ENCODE results near the gene HOXD4. TPM values are rescaled to one million over a fixed set of nuclear protein-coding genes. Genes with fewer than 3 reads are reported as not detected.
A peak's percentile ranks its signal among the peaks of the same experiment; 100 is the strongest.

Gene HOXD4
- total and polyA plus RNA-seq, 2 experiments from 2014 or later = 1.4 to 2.5 TPM

DNA sequence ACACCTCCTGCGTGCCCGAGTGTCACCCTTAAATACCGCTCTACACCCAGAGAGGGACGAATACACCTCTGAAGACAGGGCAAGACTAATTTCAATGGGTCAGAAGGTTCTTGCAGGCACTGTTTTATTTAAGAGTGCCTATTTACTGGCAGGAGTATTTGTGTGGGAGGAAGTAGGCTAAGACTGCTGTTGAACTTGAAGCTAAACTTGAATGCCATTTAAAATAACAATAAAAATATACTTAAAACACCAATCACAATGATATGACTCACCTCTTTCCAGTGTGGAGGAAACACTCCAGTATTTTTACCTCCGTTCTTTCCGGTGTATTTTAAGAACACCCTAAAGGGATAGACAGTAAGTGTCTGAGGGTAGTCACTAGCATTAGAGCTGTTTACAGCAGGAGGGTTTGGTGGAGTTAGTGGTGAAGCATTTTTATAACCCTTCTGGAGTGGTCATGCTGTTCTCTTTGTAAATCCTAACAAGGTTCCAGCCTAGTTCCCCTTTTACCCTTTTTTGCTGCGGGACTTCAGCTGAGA lies 27.5 kb downstream of the HOXD4 start:
- peak overlapping the region; percentile 94 for H3K4me3 ChIP-seq
- 53 to 54% methylated on average over 7 of the region's 7 CpGs for WGBS, 2 experiments (ENCODE audit: low coverage in 1 of 2, low lambda C conversion rate in 2 of 2, missing lambda C conversion rate in 2 of 2)
- DNase-seq = no peak
- no peaks in the 10 kb centered on the region for H3K79me2 ChIP-seq (ENCODE audit: insufficient read depth)
- peak overlapping the region; percentile 75 for H3K9ac ChIP-seq
- peak overlapping the region; percentile 94 for H3K4me2 ChIP-seq (ENCODE audit: unreplicated experiment)
- no peaks in the 10 kb centered on the region for H3K4me1 ChIP-seq (ENCODE audit: insufficient read depth)
- no peaks in the 10 kb centered on the region for H3K9me2 ChIP-seq (ENCODE audit: insufficient read depth)
- TF ChIP-seq EZH2phosphoT487 (IDR thresholded peaks at IDR 0.05; ENCODE audit: insufficient read depth, low read depth) (no peak), EZH2 (IDR thresholded peaks at IDR 0.05; ENCODE audit: insufficient read depth, poor library complexity, severe bottlenecking) (no peak)
- H3K36me3 ChIP-seq (ENCODE audit: low read depth) = no peaks in the 10 kb centered on the region
- no peak overlapping the region for H3K27ac ChIP-seq
- in situ Hi-C loops (cut with MboI) = no loop called here
- no peaks in the 10 kb centered on the region for H4K20me1 ChIP-seq (ENCODE audit: insufficient read depth)
- no peaks in the 10 kb centered on the region for H3K9me3 ChIP-seq (ENCODE audit: low read depth)
- H2AFZ ChIP-seq = peak overlapping the region; percentile 97
- H3K27me3 ChIP-seq (replicated peaks; ENCODE audit: insufficient read depth) = no peaks in the 10 kb centered on the region
- no peaks in the 10 kb centered on the region for H3F3A ChIP-seq (ENCODE audit: insufficient read depth)

DNA sequence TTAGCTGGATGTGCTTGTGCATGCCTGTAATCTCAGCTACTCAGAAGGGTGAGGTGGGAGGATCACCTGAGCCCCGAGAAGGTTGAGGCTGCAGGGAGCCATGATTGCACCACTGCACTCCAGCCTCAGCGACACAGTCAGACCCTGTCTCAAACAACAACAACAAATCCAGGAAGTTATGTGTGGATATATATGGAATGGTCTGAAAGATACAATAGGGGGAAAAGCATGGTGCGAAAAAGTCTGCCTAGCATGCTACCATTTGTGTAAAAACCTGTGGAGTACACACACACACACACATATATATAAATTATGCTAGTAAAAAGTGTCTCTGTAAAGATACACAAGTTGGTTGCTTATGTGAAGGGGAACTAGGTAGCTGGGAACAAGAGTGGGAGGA lies 30.2 kb downstream of the HOXD4 start:
- TF ChIP-seq EZH2 (IDR thresholded peaks at IDR 0.05; ENCODE audit: insufficient read depth, poor library complexity, severe bottlenecking) (no peak), EZH2phosphoT487 (IDR thresholded peaks at IDR 0.05; ENCODE audit: insufficient read depth, low read depth) (no peak)
- H3K36me3 ChIP-seq (ENCODE audit: low read depth) = no peaks in the 10 kb centered on the region

DNA sequence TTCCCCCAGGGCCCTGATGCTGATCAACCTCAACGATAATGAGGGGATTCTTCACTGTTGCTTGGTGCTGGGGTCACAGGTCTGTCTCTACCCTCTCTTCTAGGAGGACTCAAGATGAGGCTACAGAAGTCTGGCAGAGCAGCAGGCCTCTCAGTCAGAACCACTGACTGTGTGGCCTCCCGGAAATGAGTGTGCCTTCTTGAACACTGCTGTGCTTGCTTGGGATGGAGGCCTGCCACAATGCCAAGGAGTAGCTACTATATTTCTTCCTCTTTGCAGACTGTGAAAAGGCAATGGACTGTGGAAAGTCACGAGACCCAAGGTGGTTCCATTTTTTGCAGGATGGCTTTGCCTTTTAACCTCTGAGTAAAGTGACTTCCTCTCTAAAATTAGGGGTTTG lies 31.3 kb downstream of the HOXD4 start:
- Histone ChIP-seq H3K4me3 (no peak overlapping the region), H3K27ac (no peak overlapping the region), H3K9me3 (ENCODE audit: low read depth) (no peaks in the 10 kb centered on the region), H3K9me2 (ENCODE audit: insufficient read depth) (no peaks in the 10 kb centered on the region), H3K4me1 (ENCODE audit: insufficient read depth) (0 out of 2 replicates have a peak, but pooled peaks cover 5% of the 10 kb centered on the region), H3K9ac (no peak overlapping the region), H3F3A (ENCODE audit: insufficient read depth) (peaks cover 6% of the 10 kb centered on the region; the same call in 1 of the 2 replicates), H3K4me2 (ENCODE audit: unreplicated experiment) (no peak overlapping the region), H2AFZ (no peak overlapping the region), H4K20me1 (ENCODE audit: insufficient read depth) (no peaks in the 10 kb centered on the region), H3K79me2 (ENCODE audit: insufficient read depth) (peaks cover 9% of the 10 kb centered on the region; the same call in 1 of the 2 replicates), H3K27me3 (replicated peaks; ENCODE audit: insufficient read depth) (no peaks in the 10 kb centered on the region), H3K36me3 (ENCODE audit: low read depth) (no peaks in the 10 kb centered on the region)
- in situ Hi-C loops (cut with MboI) = no loop called here
- 77 to 85% methylated on average over 3 of the region's 3 CpGs for WGBS, 2 experiments (ENCODE audit: low coverage in 1 of 2, low lambda C conversion rate in 2 of 2, missing lambda C conversion rate in 2 of 2)
- TF ChIP-seq EZH2phosphoT487 (IDR thresholded peaks at IDR 0.05; ENCODE audit: insufficient read depth, low read depth) = no peak
- no peak for TF ChIP-seq EZH2 (IDR thresholded peaks at IDR 0.05; ENCODE audit: insufficient read depth, poor library complexity, severe bottlenecking)
- DNase-seq = no peak

More for the DNA sequence above, 30.2 kb downstream of the HOXD4 start:
- Histone ChIP-seq H3K27ac (no peak overlapping the region), H3K4me3 (no peak overlapping the region), H4K20me1 (ENCODE audit: insufficient read depth) (no peaks in the 10 kb centered on the region), H3F3A (ENCODE audit: insufficient read depth) (no peaks in the 10 kb centered on the region), H3K9ac (no peak overlapping the region), H3K9me2 (ENCODE audit: insufficient read depth) (no peaks in the 10 kb centered on the region), H3K4me2 (ENCODE audit: unreplicated experiment) (no peak overlapping the region), H3K9me3 (ENCODE audit: low read depth) (no peaks in the 10 kb centered on the region), H3K79me2 (ENCODE audit: insufficient read depth) (peaks cover 9% of the 10 kb centered on the region; the same call in 1 of the 2 replicates), H3K4me1 (ENCODE audit: insufficient read depth) (no peaks in the 10 kb centered on the region), H2AFZ (no peak overlapping the region), H3K27me3 (replicated peaks; ENCODE audit: insufficient read depth) (no peaks in the 10 kb centered on the region)
- in situ Hi-C loops (cut with MboI) = no loop called here
- no peak for DNase-seq
- 92 to 99% methylated on average over 3 of the region's 3 CpGs for WGBS, 2 experiments (ENCODE audit: low coverage in 1 of 2, low lambda C conversion rate in 2 of 2, missing lambda C conversion rate in 2 of 2)

DNA sequence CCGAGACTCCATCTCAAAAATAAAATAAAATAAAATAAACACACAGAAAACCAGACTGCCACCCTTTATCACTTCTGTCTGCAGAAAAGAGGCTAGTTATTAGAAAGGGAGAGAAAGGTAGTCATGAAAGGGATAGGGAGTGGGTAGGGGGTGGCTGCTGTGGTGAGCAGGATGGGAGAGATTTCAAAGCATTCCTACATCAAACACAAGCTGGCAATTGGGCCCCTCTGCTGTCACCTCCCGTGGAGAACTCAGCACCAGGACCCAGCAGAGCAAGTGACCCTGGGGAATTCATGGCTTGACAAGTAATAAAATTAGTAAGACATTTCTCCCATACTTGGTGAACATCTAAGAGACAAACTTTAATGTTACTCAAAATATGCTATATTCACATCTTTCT lies 33.4 kb downstream of the HOXD4 start:
- Histone ChIP-seq H3K9me2 (ENCODE audit: insufficient read depth) (no peaks in the 10 kb centered on the region), H3F3A (ENCODE audit: insufficient read depth) (peaks cover 6% of the 10 kb centered on the region; the same call in 1 of the 2 replicates), H3K4me1 (ENCODE audit: insufficient read depth) (0 out of 2 replicates have a peak, but pooled peaks cover 5% of the 10 kb centered on the region), H4K20me1 (ENCODE audit: insufficient read depth) (no peaks in the 10 kb centered on the region), H3K4me3 (no peak overlapping the region), H3K9me3 (ENCODE audit: low read depth) (no peaks in the 10 kb centered on the region), H3K79me2 (ENCODE audit: insufficient read depth) (peaks cover 9% of the 10 kb centered on the region; the same call in 1 of the 2 replicates), H3K27ac (no peak overlapping the region), H3K9ac (no peak overlapping the region), H3K4me2 (ENCODE audit: unreplicated experiment) (no peak overlapping the region), H3K27me3 (replicated peaks; ENCODE audit: insufficient read depth) (no peaks in the 10 kb centered on the region), H3K36me3 (ENCODE audit: low read depth) (no peaks in the 10 kb centered on the region), H2AFZ (no peak overlapping the region)
- no peak for TF ChIP-seq EZH2 (IDR thresholded peaks at IDR 0.05; ENCODE audit: insufficient read depth, poor library complexity, severe bottlenecking)
- no peak for TF ChIP-seq EZH2phosphoT487 (IDR thresholded peaks at IDR 0.05; ENCODE audit: insufficient read depth, low read depth)
- in situ Hi-C loops (cut with MboI) = no loop called here
- DNase-seq = no peak
- WGBS, 2 experiments (ENCODE audit: low coverage in 1 of 2, low lambda C conversion rate in 2 of 2, missing lambda C conversion rate in 2 of 2) = 76 to 82% methylated on average over 2 of the region's 2 CpGs
